HG03354 (cell line): ENCODE data around the gene FAM3C.

Source experiments
- ATAC-seq: cut with Tn5 transposase; IDR thresholded peaks from one replicate; pipeline ENCODE4 v1.9.1; 2021; ENCODE audit warnings: mild to moderate bottlenecking; ENCODE audit not compliant: unreplicated experiment, poor library complexity, severe bottlenecking

Gene FAM3C

GRCh38 chr7:121414436-121414835 lies 18.3 kb upstream of the FAM3C start:
- ATAC-seq, result no peak

- no peak for ATAC-seq
These were observed 15.5 kb upstream of the FAM3C start for GRCh38 chr7:121411597-121411979.

GRCh38 chr7:121410829-121411596 lies 14.9 kb upstream of the FAM3C start:
- peak; percentile 68 for ATAC-seq

- ATAC-seq, result no peak
These were observed 10.8 kb upstream of the FAM3C start for GRCh38 chr7:121406944-121407343.

GRCh38 chr7:121406461-121406860 lies 10.4 kb upstream of the FAM3C start:
- ATAC-seq, result no peak

GRCh38 chr7:121404348-121404747 lies 8.2 kb upstream of the FAM3C start:
- no peak for ATAC-seq

- no peak for ATAC-seq
These were observed 6.6 kb upstream of the FAM3C start for GRCh38 chr7:121402701-121403100.

- ATAC-seq, result no peak
These were observed 5.8 kb upstream of the FAM3C start for GRCh38 chr7:121401896-121402295.

- no peak for ATAC-seq
These were observed 2.1 kb upstream of the FAM3C start for GRCh38 chr7:121398246-121398645.

- no peak for ATAC-seq
These were observed 1.7 kb upstream of the FAM3C start for GRCh38 chr7:121397822-121398221.

- no peak for ATAC-seq
These were observed 1.3 kb upstream of the FAM3C start for GRCh38 chr7:121397361-121397760.

GRCh38 chr7:121395494-121395960 lies 581 bp downstream of the FAM3C start:
- ATAC-seq, result peak; percentile 51

- ATAC-seq, result peak; percentile 16
These were observed 1.4 kb downstream of the FAM3C start for GRCh38 chr7:121394709-121395140.

- ATAC-seq, result no peak
These were observed 3.1 kb downstream of the FAM3C start for GRCh38 chr7:121393005-121393366.

- no peak for ATAC-seq
These were observed 3.7 kb downstream of the FAM3C start for GRCh38 chr7:121392277-121393004.

- ATAC-seq, result no peak
These were observed 4.4 kb downstream of the FAM3C start for GRCh38 chr7:121391686-121392085.

GRCh38 chr7:121390617-121391016 lies 5.5 kb downstream of the FAM3C start:
- ATAC-seq, result no peak

- ATAC-seq, result no peak
These were observed 6.0 kb downstream of the FAM3C start for GRCh38 chr7:121390109-121390508.

GRCh38 chr7:121388950-121389349 lies 7.2 kb downstream of the FAM3C start:
- ATAC-seq, result no peak

GRCh38 chr7:121385800-121386179 lies 10.3 kb downstream of the FAM3C start:
- peak; percentile 96 for ATAC-seq
